Hepatocyte (in vitro differentiated cells): ENCODE data around the gene ZFHX3.

ENCODE experiments used
- EZH2phosphoT487 ChIP-seq: fragments of 200-600 bp; sonication (generic); IDR thresholded peaks from one replicate; pipeline ENCODE4 v1.6.1; 2018; ENCODE audit warnings: antibody characterized with exemption, mild to moderate bottlenecking, low read depth, moderate library complexity; ENCODE audit not compliant: unreplicated experiment, severe bottlenecking
- TF ChIP-seq, protein P1 (sequence below): fragments of 200-600 bp; sonication (generic); IDR thresholded peaks from 2 replicates; pipeline ENCODE4 v1.5.1; 2016; ENCODE audit warnings: antibody characterized with exemption, mild to moderate bottlenecking; ENCODE audit not compliant: poor library complexity

DNA sequence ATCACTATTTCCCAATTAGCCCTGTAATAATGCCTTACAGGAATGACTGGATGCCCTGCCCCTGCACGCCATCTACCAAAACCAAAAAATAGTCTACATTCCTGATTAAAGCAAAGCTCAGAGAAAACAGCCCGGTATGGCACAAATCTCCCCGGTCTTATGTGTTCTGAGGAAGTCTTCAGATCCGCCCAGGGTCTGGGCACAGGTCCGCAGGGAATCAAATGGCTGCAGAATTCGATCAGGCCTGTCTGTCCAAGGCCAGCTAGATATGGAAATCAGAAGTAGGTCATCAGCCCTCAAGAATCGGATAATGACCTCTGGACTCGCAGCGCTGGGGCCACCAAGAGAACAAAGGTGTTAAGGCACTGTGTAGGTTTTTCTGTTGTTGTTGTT is 171.0 kb downstream of the ZFHX3 start:
- TF ChIP-seq, protein P1, sequence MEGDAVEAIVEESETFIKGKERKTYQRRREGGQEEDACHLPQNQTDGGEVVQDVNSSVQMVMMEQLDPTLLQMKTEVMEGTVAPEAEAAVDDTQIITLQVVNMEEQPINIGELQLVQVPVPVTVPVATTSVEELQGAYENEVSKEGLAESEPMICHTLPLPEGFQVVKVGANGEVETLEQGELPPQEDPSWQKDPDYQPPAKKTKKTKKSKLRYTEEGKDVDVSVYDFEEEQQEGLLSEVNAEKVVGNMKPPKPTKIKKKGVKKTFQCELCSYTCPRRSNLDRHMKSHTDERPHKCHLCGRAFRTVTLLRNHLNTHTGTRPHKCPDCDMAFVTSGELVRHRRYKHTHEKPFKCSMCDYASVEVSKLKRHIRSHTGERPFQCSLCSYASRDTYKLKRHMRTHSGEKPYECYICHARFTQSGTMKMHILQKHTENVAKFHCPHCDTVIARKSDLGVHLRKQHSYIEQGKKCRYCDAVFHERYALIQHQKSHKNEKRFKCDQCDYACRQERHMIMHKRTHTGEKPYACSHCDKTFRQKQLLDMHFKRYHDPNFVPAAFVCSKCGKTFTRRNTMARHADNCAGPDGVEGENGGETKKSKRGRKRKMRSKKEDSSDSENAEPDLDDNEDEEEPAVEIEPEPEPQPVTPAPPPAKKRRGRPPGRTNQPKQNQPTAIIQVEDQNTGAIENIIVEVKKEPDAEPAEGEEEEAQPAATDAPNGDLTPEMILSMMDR, result no peak
- no peak for TF ChIP-seq EZH2phosphoT487
